ENCODE results near the gene CMIP.

CMIP gene

GRCh38 chr16:81586977-81587625 lies 142.5 kb downstream of the CMIP start:
- no peak for DNase-seq (ENCODE audit: low read depth)

DNA sequence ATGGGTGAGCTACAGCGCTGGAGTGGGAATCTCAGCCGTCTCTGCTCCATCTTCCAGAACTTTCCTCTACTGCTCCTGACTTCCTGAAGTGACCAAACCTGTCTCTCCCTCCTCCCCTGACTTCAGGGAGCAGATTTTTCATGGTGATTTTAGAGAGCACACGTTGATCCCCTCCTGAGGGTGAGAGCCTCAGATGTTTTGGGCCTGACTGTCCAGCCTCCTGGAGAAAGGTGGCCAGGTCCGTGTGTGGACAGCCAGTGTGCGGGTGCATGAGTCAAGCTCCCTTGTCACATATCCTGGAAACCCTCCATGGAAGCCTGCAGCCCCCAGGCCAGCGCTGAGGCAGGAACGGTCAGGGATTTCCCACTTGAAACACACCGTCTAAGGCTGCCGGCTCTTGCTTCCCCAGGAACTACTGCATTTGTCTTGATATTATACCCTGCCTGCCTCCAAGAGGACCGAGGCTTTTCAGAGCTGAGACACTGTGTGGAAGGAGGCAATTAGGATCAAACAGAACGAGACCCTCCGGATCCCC lies 143.1 kb downstream of the CMIP start:
- no peak for DNase-seq (ENCODE audit: low read depth)

GRCh38 chr16:81588326-81589081 lies 143.9 kb downstream of the CMIP start:
- DNase-seq (ENCODE audit: low read depth), result no peak

- DNase-seq (ENCODE audit: low read depth), result no peak
Measured at GRCh38 chr16:81589975-81590650, 145.5 kb downstream of the CMIP start.

- no peak for DNase-seq (ENCODE audit: low read depth)
Measured at GRCh38 chr16:81590714-81591544, 146.3 kb downstream of the CMIP start.

DNA sequence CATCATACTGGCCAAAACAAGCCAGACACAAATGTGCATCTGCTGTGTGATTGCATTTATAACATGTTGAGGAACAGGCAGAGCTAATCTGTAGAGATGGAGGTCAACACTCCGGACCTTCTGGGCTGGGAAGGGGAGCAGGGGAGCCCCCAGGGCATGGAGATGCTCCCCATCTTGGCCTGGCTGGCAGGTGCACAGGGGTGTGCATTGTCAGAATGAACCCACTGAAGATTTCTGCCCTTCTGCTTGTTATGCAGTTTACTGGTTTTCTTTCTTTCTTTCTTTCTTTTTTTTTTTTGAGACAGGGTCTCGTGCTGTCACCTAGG lies 146.9 kb downstream of the CMIP start:
- no peak for DNase-seq (ENCODE audit: low read depth)

GRCh38 chr16:81592353-81592866 lies 147.8 kb downstream of the CMIP start:
- no peak for DNase-seq (ENCODE audit: low read depth)

DNA sequence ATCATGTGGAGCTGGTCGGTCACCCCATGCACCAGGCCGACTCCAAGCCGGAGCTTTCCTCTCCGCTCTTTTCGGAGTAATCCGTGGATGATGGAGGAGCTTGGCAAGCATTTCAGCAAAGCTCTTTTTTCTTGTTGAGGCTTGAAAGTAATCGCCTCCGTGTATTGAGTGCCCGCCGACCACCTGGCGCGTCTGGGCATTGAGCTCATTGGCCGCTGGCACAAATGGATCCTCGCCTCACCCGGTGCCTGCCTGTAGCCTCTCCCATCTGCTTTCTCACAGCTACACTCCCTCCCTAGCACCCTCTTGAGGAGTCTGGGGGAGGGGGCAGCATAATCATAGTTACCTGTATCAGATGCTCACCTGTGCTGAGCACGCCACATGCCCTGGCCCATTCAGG lies 148.9 kb downstream of the CMIP start:
- DNase-seq (ENCODE audit: low read depth), result no peak

DNA sequence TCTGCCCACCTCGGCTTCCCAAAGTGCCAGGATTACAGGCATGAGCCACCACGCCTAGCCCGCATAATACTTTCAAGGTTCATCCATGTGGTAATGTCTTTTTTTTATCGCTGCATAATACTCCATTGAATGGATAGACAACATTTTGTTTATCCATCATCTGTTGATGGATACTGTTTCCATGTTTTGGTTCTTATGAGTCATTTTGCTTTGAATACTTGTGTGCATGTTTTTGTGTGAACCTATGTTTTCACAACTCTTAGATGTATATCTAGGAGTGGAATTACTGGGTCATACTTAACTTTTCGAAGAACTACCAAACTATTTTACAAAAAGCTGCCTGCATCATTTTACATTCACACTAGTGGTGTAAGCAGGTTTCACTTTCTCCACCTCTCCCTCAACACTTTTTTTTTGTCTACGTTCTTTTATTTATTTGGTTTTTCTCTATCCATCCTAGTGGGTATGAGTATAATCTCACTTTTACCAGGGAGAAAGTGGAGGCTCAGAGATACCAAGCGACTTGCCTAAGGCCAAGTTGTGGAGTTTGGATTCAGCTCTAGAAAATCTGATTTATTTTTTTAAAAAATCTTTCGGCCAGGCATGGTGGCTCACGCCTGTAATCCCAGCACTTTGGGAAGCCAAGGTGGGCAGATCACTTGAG lies 151.2 kb downstream of the CMIP start:
- DNase-seq (ENCODE audit: low read depth), result no peak

DNA sequence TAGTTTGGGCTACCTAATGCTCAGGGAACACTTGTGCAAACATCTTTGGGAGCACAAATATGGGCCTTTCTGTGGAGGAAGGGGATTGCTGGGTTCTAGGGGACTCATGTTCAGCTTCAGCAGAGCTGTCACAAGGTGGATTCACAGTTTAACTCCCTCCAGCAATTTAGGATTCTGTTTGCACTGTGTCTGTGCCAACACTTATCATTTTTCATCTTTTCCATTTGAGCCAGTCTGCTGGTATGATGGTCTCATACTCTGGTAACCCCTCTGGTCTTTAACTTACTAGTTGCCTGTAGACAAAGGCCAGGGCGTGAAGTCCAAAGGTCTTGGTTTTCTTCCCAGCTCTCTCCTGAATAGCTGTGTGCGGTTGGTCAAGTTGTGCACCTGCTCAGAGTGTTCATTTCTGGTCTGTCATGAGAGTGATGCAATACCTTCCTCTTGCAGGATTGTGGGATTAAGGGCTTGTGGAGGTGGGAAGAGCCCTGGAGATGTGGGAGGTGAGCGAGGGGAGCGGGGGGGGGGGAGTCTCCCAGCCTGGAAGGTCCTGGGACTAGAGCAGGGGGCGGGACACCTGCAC lies 152.6 kb downstream of the CMIP start:
- no peak for DNase-seq (ENCODE audit: low read depth)

- no peak for DNase-seq (ENCODE audit: low read depth)
Measured at GRCh38 chr16:81598083-81598482, 153.5 kb downstream of the CMIP start.

DNA sequence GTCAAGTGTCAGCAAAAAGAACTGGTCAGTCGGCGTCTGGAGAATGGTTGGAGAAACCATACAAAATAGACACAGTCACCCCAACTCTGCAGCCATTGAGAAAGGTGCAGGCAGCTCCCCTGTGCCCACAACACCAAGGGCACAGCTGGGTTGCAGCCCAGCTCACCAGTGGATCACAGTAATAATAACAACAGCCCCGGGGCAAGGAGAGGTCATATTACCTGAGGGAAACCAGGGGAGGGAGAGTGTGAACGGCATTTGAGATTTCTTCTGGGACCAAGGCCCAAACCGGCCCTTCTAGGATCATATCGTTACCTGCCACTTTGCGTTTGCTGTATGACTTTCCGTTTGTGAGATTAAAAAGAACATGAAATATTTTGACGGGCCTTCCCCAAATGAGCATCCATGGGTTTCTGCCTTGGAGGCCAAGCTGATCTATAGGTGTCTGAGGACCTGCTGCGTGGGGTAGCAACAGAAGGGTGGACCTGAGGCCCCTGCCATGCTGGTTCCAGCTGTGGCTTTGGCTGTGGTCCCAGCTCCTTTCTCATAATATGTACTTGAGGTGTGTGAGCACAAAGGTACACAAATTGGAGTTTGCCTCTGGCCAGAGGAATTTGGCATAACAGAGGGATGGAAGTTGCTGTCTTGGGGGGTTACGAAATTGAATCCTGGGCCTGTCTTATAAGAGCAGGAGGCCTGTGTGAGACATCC lies 154.6 kb downstream of the CMIP start:
- no peak for DNase-seq (ENCODE audit: low read depth)

- no peak for DNase-seq (ENCODE audit: low read depth)
Measured at GRCh38 chr16:81600275-81600674, 155.7 kb downstream of the CMIP start.

- DNase-seq (ENCODE audit: low read depth), result no peak
Measured at GRCh38 chr16:81601008-81601428, 156.4 kb downstream of the CMIP start.

GRCh38 chr16:81601601-81602255 lies 157.1 kb downstream of the CMIP start:
- DNase-seq (ENCODE audit: low read depth), result no peak

DNA sequence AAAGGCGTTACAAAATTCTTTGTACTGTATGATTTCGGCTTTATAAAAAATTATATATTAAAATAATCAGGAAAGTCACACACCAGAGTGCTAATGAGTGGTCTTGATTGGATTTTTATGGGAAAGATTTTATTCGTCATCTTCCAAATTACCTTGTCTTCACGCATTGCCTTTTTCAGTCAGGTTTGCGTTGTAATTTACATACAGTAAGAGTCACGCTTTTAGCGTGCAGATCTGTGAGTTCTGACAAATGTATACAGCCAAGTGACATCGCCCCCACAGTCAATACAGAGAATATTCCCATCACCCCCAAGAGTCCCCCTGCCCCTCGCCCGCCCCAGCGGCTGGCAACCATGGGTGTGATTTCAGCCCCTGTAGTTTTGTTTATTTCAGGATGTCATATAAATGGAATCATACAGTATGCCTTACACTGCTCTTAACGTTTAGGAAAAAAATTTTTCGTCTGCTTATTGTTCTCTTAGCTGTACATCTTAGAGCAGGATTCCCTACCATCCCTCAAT lies 157.7 kb downstream of the CMIP start:
- DNase-seq (ENCODE audit: low read depth), result no peak

- DNase-seq (ENCODE audit: low read depth), result no peak
Measured at GRCh38 chr16:81602792-81603191, 158.2 kb downstream of the CMIP start.

DNA sequence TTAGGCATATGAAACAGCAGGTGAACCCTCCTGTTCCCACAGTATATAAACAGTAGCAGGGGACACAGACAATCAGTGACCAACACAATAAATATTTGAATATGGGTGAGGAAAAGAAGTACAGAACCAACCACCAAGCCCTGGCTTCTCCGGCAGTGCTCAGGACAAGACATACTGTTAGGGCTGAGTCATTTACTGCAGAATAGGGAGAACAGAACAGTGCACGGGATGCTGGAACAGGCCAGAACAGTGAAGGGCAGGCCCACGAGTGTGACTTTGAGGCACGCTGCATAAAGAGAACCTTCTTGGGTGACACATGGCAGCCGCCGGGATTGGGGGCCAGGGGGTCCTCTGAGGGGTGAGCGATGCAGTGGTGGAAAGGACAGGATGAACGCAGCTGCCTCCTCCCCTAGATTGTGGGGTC lies 160.4 kb downstream of the CMIP start:
- no peak for DNase-seq (ENCODE audit: low read depth)

DNA sequence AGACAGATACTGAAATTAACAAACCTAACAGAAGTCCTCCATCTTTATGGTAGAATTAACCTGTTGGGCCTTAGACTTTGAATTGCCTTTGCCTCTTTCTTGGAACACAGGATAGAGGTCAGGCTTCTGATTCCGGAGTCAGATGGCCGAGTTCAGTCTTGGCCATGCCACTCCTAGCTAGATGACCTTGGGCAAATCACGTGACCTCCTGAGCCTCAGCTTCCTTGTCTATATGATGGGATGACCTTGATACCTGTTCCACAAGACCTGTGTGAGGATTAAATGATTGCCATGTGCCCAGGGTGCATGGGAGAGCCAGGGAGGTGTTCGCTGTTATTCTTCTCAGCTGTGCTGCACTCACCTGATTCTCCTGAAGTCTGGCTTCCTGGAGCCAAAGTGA lies 161.4 kb downstream of the CMIP start:
- DNase-seq (ENCODE audit: low read depth), result no peak

DNA sequence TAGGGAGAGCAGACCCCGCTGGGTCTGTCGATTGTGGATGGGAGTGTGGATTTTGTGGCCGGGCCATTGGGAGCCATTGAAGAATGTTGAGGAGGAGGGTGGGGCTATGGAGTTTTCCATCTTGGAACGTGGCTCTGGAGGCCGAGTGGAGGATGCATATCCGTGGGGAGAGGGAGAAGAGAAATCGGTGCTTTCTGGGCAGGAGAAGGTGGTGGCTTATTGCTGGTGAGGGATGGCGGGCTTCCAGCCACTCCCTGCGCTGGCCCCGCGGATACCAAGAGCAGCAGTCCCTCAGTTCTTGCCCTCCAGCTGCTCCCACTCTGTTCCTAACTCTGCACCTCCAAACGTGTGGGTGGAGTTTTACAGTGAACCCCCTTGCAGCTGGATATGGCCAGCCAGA lies 162.4 kb downstream of the CMIP start:
- DNase-seq (ENCODE audit: low read depth), result no peak

Measured in activated T-helper 1 cell treated with Interleukin-2 at 50 U/mL for 16 hours (primary cell).